22Rv1 (cell line): ENCODE results near the gene SEC14L3.

Experiments
- ZFX ChIP-seq: fragments of 450-650 bp; IDR thresholded peaks from 2 replicates; pipeline ENCODE4 v1.6.1; 2017; ENCODE audit warnings: antibody characterized with exemption, borderline replicate concordance
- TF ChIP-seq, protein P1 (sequence below): fragments of 450-650 bp; IDR thresholded peaks from 2 replicates; pipeline ENCODE4 v1.5.1; 2017; ENCODE audit warnings: mild to moderate bottlenecking

GRCh38 chr22:30470655-30471054, 1.2 kb downstream of the SEC14L3 start:
- TF ChIP-seq, protein P1, sequence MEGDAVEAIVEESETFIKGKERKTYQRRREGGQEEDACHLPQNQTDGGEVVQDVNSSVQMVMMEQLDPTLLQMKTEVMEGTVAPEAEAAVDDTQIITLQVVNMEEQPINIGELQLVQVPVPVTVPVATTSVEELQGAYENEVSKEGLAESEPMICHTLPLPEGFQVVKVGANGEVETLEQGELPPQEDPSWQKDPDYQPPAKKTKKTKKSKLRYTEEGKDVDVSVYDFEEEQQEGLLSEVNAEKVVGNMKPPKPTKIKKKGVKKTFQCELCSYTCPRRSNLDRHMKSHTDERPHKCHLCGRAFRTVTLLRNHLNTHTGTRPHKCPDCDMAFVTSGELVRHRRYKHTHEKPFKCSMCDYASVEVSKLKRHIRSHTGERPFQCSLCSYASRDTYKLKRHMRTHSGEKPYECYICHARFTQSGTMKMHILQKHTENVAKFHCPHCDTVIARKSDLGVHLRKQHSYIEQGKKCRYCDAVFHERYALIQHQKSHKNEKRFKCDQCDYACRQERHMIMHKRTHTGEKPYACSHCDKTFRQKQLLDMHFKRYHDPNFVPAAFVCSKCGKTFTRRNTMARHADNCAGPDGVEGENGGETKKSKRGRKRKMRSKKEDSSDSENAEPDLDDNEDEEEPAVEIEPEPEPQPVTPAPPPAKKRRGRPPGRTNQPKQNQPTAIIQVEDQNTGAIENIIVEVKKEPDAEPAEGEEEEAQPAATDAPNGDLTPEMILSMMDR = no peak
- no peak for TF ChIP-seq ZFX
